SU-DHL-6 (cell line): Measurements from ENCODE around the gene CARHSP1.
"Not testable (repeated sequence)": the region's sequence is repeated elsewhere in the genome, so short reads cannot be mapped to it uniquely, and the experiment has no call there.

ENCODE experiments used
- H2AFZ ChIP-seq: fragments of 200-600 bp; sonication (generic); 2 replicates; pipeline ENCODE4 v1.6.1; 2014; ENCODE audit warnings: low read depth, mild to moderate bottlenecking, moderate library complexity, mixed read lengths, antibody characterized with exemption, low read length; ENCODE audit not compliant: severe bottlenecking
- H3F3A ChIP-seq: fragments of 200-600 bp; shearing (Covaris generic); 2 replicates; pipeline ENCODE4 v1.6.0; 2016; ENCODE audit warnings: antibody characterized with exemption, mild to moderate bottlenecking; ENCODE audit not compliant: insufficient read depth
- H3K27ac ChIP-seq: fragments of 200-600 bp; sonication (generic); 2 replicates; pipeline ENCODE4 v1.5.1; 2016; ENCODE audit warnings: low read depth, mild to moderate bottlenecking, low read length, moderate library complexity, mixed read lengths
- H3K27me3 ChIP-seq: fragments of 200-600 bp; sonication (generic), shearing (Covaris generic); 2 replicates; pipeline ENCODE4 v1.6.0; 2014; ENCODE audit warnings: mild to moderate bottlenecking, low read length
- H3K36me3 ChIP-seq: fragments of 200-600 bp; sonication (generic); 2 replicates; pipeline ENCODE4 v1.6.1; 2014; ENCODE audit warnings: mild to moderate bottlenecking, low read length, mixed read lengths
- H3K4me2 ChIP-seq: fragments of 300-600, 200-600 bp; shearing (Covaris generic), sonication (generic); 2 replicates; pipeline ENCODE4 v1.6.0; 2014; ENCODE audit warnings: low read length, low read depth, mild to moderate bottlenecking; ENCODE audit not compliant: poor library complexity, severe bottlenecking
- H3K4me3 ChIP-seq: fragments of 200-600 bp; sonication (generic); 2 replicates; pipeline ENCODE4 v1.5.1; 2014; ENCODE audit warnings: antibody characterized with exemption, low read length, mild to moderate bottlenecking, mixed read lengths; ENCODE audit not compliant: insufficient read depth, poor library complexity, severe bottlenecking
- H3K79me2 ChIP-seq: fragments of 200-600 bp; sonication (generic); 2 replicates; pipeline ENCODE4 v1.6.1; 2014; ENCODE audit warnings: mild to moderate bottlenecking, low read length, moderate library complexity; ENCODE audit not compliant: insufficient read depth
- H3K9ac ChIP-seq: fragments of 200-600 bp; sonication (generic); 2 replicates; pipeline ENCODE4 v1.7.0; 2014; ENCODE audit warnings: mild to moderate bottlenecking, low read length
- H3K9me2 ChIP-seq: fragments of 200-600 bp; sonication (generic); replicated peaks from 2 replicates; pipeline ENCODE4 v1.6.1; 2014; ENCODE audit warnings: low read length; ENCODE audit not compliant: insufficient read depth
- H3K9me3 ChIP-seq: fragments of 200-600 bp; sonication (generic); 2 replicates; pipeline ENCODE4 v1.6.1; 2014; ENCODE audit warnings: low read length, mixed read lengths; ENCODE audit not compliant: insufficient read depth
- H4K20me1 ChIP-seq: fragments of 200-600 bp; sonication (generic); 2 replicates; pipeline ENCODE4 v1.6.1; 2014; ENCODE audit warnings: low read depth, mild to moderate bottlenecking, antibody characterized with exemption, low read length, moderate library complexity, mixed read lengths
- EZH2phosphoT487 ChIP-seq: fragments of 200-600 bp; sonication (generic), shearing (Covaris generic); conservative IDR thresholded peaks from 2 replicates; pipeline ENCODE4 v1.6.1; 2018; ENCODE audit warnings: mild to moderate bottlenecking, antibody characterized with exemption, low read length, moderate library complexity, mixed read lengths
- TF ChIP-seq, protein P1 (sequence below): fragments of 200-600 bp; sonication (generic); IDR thresholded peaks from one replicate; pipeline ENCODE4 v1.5.1; 2017; ENCODE audit warnings: antibody characterized with exemption, mild to moderate bottlenecking, low read length, moderate library complexity; ENCODE audit not compliant: insufficient read depth, poor library complexity, severe bottlenecking

CARHSP1 gene

GRCh38 chr16:8847145-8847544 is 21.7 kb downstream of the CARHSP1 start:
- TF ChIP-seq, protein P1, sequence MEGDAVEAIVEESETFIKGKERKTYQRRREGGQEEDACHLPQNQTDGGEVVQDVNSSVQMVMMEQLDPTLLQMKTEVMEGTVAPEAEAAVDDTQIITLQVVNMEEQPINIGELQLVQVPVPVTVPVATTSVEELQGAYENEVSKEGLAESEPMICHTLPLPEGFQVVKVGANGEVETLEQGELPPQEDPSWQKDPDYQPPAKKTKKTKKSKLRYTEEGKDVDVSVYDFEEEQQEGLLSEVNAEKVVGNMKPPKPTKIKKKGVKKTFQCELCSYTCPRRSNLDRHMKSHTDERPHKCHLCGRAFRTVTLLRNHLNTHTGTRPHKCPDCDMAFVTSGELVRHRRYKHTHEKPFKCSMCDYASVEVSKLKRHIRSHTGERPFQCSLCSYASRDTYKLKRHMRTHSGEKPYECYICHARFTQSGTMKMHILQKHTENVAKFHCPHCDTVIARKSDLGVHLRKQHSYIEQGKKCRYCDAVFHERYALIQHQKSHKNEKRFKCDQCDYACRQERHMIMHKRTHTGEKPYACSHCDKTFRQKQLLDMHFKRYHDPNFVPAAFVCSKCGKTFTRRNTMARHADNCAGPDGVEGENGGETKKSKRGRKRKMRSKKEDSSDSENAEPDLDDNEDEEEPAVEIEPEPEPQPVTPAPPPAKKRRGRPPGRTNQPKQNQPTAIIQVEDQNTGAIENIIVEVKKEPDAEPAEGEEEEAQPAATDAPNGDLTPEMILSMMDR, result no peak
- TF ChIP-seq EZH2phosphoT487, result no peak
- H3K4me2 ChIP-seq, result no peak overlapping the region
- H3K9ac ChIP-seq, result no peak overlapping the region
- no peaks in the 10 kb centered on the region; the same call in 1 of the 2 replicates for H3K36me3 ChIP-seq
- H3K4me3 ChIP-seq, result no peak overlapping the region
- H2AFZ ChIP-seq, result no peak overlapping the region
- H4K20me1 ChIP-seq, result no peaks in the 10 kb centered on the region; the same call in 1 of the 2 replicates
- no peaks in the 10 kb centered on the region for H3K27me3 ChIP-seq
- no peaks in the 10 kb centered on the region for H3K9me2 ChIP-seq
- H3K9me3 ChIP-seq, result no peaks in the 10 kb centered on the region
- H3F3A ChIP-seq, result no peaks in the 10 kb centered on the region
- H3K27ac ChIP-seq, result no peak overlapping the region
- peaks cover 15% of the 10 kb centered on the region for H3K79me2 ChIP-seq

- TF ChIP-seq EZH2phosphoT487, result no peak
- no peaks in the 10 kb centered on the region for H3K27me3 ChIP-seq
- no peak overlapping the region for H3K4me3 ChIP-seq
- peaks cover 15% of the 10 kb centered on the region for H3K79me2 ChIP-seq
- no peak overlapping the region for H3K9ac ChIP-seq
- no peaks in the 10 kb centered on the region for H3K9me3 ChIP-seq
- no peaks in the 10 kb centered on the region for H3F3A ChIP-seq
- no peaks in the 10 kb centered on the region; the same call in 1 of the 2 replicates for H4K20me1 ChIP-seq
- H3K27ac ChIP-seq, result no peak overlapping the region
- no peak overlapping the region for H3K4me2 ChIP-seq
- H2AFZ ChIP-seq, result no peak overlapping the region
- H3K36me3 ChIP-seq, result no peaks in the 10 kb centered on the region; the same call in 1 of the 2 replicates
- H3K9me2 ChIP-seq, result no peaks in the 10 kb centered on the region
Measured at GRCh38 chr16:8846401-8846932, 22.3 kb downstream of the CARHSP1 start.

DNA sequence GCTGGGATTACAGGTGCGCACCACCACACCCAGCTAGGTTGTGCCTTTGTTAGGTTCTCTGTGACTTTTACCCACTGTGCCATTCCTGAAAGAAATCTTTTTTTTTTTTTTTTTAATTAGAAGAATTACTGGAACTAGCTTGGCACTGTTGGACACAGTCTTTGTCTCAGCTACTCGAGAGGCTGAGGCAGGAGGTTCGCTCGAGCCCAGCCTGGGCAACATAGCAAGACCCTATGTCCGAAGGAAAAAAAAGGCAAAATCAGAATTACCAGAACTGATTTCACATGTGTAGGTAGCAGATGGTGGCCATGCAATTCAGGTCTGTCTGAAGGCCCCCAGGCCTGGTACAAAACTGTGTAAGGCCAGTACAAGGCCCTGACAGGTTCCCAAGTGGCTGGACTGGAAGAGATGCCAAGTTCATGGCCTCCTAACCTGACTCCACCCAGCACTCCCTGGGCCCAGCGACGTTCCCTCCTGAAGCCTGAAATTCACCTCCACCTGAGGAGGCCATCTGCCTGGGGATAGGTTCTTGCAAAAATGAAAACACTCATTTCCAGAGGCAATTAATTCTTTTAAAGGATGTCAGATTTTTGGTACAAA is 23.0 kb downstream of the CARHSP1 start:
- Histone ChIP-seq H3K36me3 (no peaks in the 10 kb centered on the region; the same call in 1 of the 2 replicates), H2AFZ (no peak overlapping the region), H3F3A (no peaks in the 10 kb centered on the region), H4K20me1 (no peaks in the 10 kb centered on the region; the same call in 1 of the 2 replicates), H3K79me2 (peaks cover 15% of the 10 kb centered on the region), H3K4me2 (no peak overlapping the region), H3K27me3 (no peaks in the 10 kb centered on the region), H3K4me3 (no peak overlapping the region), H3K9ac (no peak overlapping the region), H3K27ac (no peak overlapping the region), H3K9me3 (no peaks in the 10 kb centered on the region), H3K9me2 (no peaks in the 10 kb centered on the region)
- no peak for TF ChIP-seq EZH2phosphoT487
- TF ChIP-seq, protein P1, result no peak

DNA sequence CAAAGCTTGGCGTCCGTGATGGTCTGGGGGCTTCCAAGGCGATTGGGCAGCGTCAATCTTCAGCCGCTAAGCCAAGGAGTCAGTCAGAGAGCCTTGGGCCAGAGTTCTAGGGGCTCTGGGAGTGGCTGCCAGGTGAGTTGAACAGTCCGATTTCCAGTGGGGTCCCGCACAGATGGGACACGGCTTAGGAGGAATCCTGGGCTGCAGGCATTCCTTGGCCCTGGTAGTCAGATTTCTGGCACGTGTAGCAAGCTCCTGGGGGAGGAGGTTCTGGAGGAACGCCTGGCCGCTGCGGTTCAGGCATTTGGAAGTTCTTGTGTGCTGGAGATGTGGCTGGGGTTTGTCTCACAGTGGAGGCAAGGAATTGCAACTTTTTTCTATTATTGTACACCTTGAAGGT is 25.5 kb downstream of the CARHSP1 start:
- H3K27me3 ChIP-seq, H3K27ac ChIP-seq, H2AFZ ChIP-seq, H4K20me1 ChIP-seq, H3K4me2 ChIP-seq, H3K9me3 ChIP-seq, H3K4me3 ChIP-seq, H3K36me3 ChIP-seq, H3K9me2 ChIP-seq, H3F3A ChIP-seq, H3K9ac ChIP-seq: not testable (repeated sequence)
- H3K79me2 ChIP-seq, result peaks cover 15% of the 10 kb centered on the region

- not testable (repeated sequence) for H3K9ac ChIP-seq, H3F3A ChIP-seq, H2AFZ ChIP-seq, H3K9me2 ChIP-seq, H3K9me3 ChIP-seq, H3K4me3 ChIP-seq, H4K20me1 ChIP-seq, H3K36me3 ChIP-seq, H3K27ac ChIP-seq, H3K27me3 ChIP-seq, H3K4me2 ChIP-seq
- H3K79me2 ChIP-seq, result peaks cover 18% of the 10 kb centered on the region
Measured at GRCh38 chr16:8842016-8842415, 26.8 kb downstream of the CARHSP1 start.

- H2AFZ ChIP-seq, H3K27ac ChIP-seq, H3K27me3 ChIP-seq, H3K36me3 ChIP-seq, H3F3A ChIP-seq, H3K9me2 ChIP-seq, H3K79me2 ChIP-seq, H3K4me3 ChIP-seq, H3K9ac ChIP-seq, H4K20me1 ChIP-seq, H3K9me3 ChIP-seq, H3K4me2 ChIP-seq: not testable (repeated sequence)
Measured at GRCh38 chr16:8837594-8837993, 31.2 kb downstream of the CARHSP1 start.
